OCI-LY7 (cell line): ENCODE data around the gene ZYG11B.

Experiments
- EZH2phosphoT487 ChIP-seq: fragments of 200-600 bp; sonication (generic); IDR thresholded peaks from 2 replicates; pipeline ENCODE4 v1.6.1; 2018; ENCODE audit warnings: low read depth, borderline replicate concordance, mild to moderate bottlenecking, mixed run types, antibody characterized with exemption, low read length, moderate library complexity, mixed read lengths
- TF ChIP-seq, protein P1 (sequence below): fragments of 200-600 bp; sonication (generic); conservative IDR thresholded peaks from 2 replicates; pipeline ENCODE4 v1.5.1; 2014; ENCODE audit warnings: mild to moderate bottlenecking, antibody characterized with exemption, low read length, moderate library complexity, mixed read lengths

DNA sequence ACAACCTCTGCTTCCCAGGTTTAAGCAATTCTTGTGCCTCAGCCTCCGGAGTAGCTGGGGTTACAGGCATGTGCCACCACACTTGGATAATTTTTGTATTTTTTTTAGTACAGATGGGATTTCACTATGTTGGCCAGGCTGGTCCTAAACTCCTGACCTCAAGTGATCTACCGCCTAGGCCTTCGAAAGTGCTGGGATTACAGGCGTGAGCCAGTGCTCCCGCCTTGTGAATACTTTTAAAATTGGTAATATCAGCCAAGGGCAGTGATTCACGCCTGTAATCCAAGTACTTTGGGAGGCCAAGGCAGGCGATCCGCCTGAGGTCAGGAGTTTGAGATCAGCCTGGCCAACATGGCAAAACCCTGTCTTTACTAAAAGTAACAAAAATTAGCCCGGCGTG lies 33.7 kb downstream of the ZYG11B start:
- TF ChIP-seq, protein P1, sequence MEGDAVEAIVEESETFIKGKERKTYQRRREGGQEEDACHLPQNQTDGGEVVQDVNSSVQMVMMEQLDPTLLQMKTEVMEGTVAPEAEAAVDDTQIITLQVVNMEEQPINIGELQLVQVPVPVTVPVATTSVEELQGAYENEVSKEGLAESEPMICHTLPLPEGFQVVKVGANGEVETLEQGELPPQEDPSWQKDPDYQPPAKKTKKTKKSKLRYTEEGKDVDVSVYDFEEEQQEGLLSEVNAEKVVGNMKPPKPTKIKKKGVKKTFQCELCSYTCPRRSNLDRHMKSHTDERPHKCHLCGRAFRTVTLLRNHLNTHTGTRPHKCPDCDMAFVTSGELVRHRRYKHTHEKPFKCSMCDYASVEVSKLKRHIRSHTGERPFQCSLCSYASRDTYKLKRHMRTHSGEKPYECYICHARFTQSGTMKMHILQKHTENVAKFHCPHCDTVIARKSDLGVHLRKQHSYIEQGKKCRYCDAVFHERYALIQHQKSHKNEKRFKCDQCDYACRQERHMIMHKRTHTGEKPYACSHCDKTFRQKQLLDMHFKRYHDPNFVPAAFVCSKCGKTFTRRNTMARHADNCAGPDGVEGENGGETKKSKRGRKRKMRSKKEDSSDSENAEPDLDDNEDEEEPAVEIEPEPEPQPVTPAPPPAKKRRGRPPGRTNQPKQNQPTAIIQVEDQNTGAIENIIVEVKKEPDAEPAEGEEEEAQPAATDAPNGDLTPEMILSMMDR: no peak
- no peak for TF ChIP-seq EZH2phosphoT487
